ENCODE data around the gene GPR153. TPM values are rescaled to one million over a fixed set of nuclear protein-coding genes. Genes with fewer than 3 reads are reported as not detected.

GPR153 gene
- total and polyA plus RNA-seq, 2 donors (not counting 1 experiment from before 2014, with no cell fraction given) = 0.04 to 0.20 TPM

GRCh38 chr1:6224718-6225117 lies 36.2 kb downstream of the GPR153 start:
- peaks cover 4% of the 10 kb centered on the region for H3K79me2 ChIP-seq (ENCODE audit: control insufficient read depth, insufficient read depth, low read length)
- Mint-ChIP-seq H3K27me3 (no peaks in the 10 kb centered on the region), H3K4me1 (no peaks in the 10 kb centered on the region), H3K9me3 (ENCODE audit: insufficient read depth) (no peaks in the 10 kb centered on the region), H3K27ac (no peak overlapping the region), H3K4me3 (no peak overlapping the region)
- H3K9me3 ChIP-seq (ENCODE audit: control extremely low read depth in 1 of 3, control insufficient read depth in 2 of 3, insufficient read depth in 1 of 3, low read length in 2 of 3) = no peaks in the 10 kb centered on the region
- H2AFZ ChIP-seq (ENCODE audit: insufficient read depth, low read depth, low read length, poor library complexity, severe bottlenecking) = no peak overlapping the region
- ChIA-PET POLR2A (no interaction called here), CTCF (no interaction called here)
- intact Hi-C loops (cut with micrococcal nuclease) = no loop called here
- peaks cover 17% of the 10 kb centered on the region for H4K20me1 ChIP-seq (ENCODE audit: control insufficient read depth, insufficient read depth, low read length, poor library complexity, severe bottlenecking)
- H3K36me3 ChIP-seq (replicated peaks in 1 of 2; ENCODE audit: control extremely low read depth in 1 of 2, control insufficient read depth in 1 of 2, extremely low read depth in 1 of 2, insufficient read depth in 2 of 2, low read length in 1 of 2) = peaks cover 9 to 46% of the 10 kb centered on the region in 2 experiments
- DNase-seq (no peak), ATAC-seq (ENCODE audit: low read depth) (no peak)
- no peak overlapping the region for H3K4me3 ChIP-seq (ENCODE audit: control extremely low read depth in 1 of 5, extremely low read depth in 1 of 5, insufficient read depth in 1 of 5, low read depth in 2 of 5, low read length in 4 of 5)
- no peak overlapping the region for H3K9ac ChIP-seq (ENCODE audit: low read length)
- TF ChIP-seq EZH2 (IDR thresholded peaks at IDR 0.05; ENCODE audit: borderline replicate concordance, insufficient read depth, low read depth, low read length, poor library complexity, severe bottlenecking) = no peak
- TF ChIP-seq, protein P1, sequence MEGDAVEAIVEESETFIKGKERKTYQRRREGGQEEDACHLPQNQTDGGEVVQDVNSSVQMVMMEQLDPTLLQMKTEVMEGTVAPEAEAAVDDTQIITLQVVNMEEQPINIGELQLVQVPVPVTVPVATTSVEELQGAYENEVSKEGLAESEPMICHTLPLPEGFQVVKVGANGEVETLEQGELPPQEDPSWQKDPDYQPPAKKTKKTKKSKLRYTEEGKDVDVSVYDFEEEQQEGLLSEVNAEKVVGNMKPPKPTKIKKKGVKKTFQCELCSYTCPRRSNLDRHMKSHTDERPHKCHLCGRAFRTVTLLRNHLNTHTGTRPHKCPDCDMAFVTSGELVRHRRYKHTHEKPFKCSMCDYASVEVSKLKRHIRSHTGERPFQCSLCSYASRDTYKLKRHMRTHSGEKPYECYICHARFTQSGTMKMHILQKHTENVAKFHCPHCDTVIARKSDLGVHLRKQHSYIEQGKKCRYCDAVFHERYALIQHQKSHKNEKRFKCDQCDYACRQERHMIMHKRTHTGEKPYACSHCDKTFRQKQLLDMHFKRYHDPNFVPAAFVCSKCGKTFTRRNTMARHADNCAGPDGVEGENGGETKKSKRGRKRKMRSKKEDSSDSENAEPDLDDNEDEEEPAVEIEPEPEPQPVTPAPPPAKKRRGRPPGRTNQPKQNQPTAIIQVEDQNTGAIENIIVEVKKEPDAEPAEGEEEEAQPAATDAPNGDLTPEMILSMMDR (IDR thresholded peaks at IDR 0.05) = no peak
- WGBS (ENCODE audit: insufficient coverage) = 95% methylated on average over 15 of the region's 15 CpGs
- no peaks in the 10 kb centered on the region for H3K27me3 ChIP-seq (replicated peaks in 1 of 4; ENCODE audit: control extremely low read depth in 1 of 4, control insufficient read depth in 3 of 4, insufficient read depth in 4 of 4, low read length in 3 of 4)
- H3K27ac ChIP-seq (ENCODE audit: low read length in 2 of 2) = no peak overlapping the region
- no peak overlapping the region for H3K4me2 ChIP-seq (replicated peaks; ENCODE audit: low read depth, low read length, poor library complexity, severe bottlenecking)
- H3K4me1 ChIP-seq (ENCODE audit: control insufficient read depth in 2 of 2, insufficient read depth in 2 of 2, low read length in 2 of 2) = no peaks in the 10 kb centered on the region

GRCh38 chr1:6223617-6224016 lies 37.3 kb downstream of the GPR153 start:
- ATAC-seq (ENCODE audit: low read depth) (no peak), DNase-seq (no peak)
- Histone ChIP-seq H4K20me1 (ENCODE audit: control insufficient read depth, insufficient read depth, low read length, poor library complexity, severe bottlenecking) (peaks cover 17% of the 10 kb centered on the region), H3K9me3 (ENCODE audit: control extremely low read depth in 1 of 3, control insufficient read depth in 2 of 3, insufficient read depth in 1 of 3, low read length in 2 of 3) (no peaks in the 10 kb centered on the region), H3K27ac (ENCODE audit: low read length in 2 of 2) (no peak overlapping the region), H3K36me3 (replicated peaks in 1 of 2; ENCODE audit: control extremely low read depth in 1 of 2, control insufficient read depth in 1 of 2, extremely low read depth in 1 of 2, insufficient read depth in 2 of 2, low read length in 1 of 2) (peaks cover 9 to 38% of the 10 kb centered on the region in 2 experiments), H3K4me3 (ENCODE audit: control extremely low read depth in 1 of 5, extremely low read depth in 1 of 5, insufficient read depth in 1 of 5, low read depth in 2 of 5, low read length in 4 of 5) (no peak overlapping the region), H3K27me3 (replicated peaks in 1 of 4; ENCODE audit: control extremely low read depth in 1 of 4, control insufficient read depth in 3 of 4, insufficient read depth in 4 of 4, low read length in 3 of 4) (no peaks in the 10 kb centered on the region), H2AFZ (ENCODE audit: insufficient read depth, low read depth, low read length, poor library complexity, severe bottlenecking) (no peak overlapping the region), H3K4me1 (ENCODE audit: control insufficient read depth in 2 of 2, insufficient read depth in 2 of 2, low read length in 2 of 2) (no peaks in the 10 kb centered on the region), H3K9ac (ENCODE audit: low read length) (no peak overlapping the region), H3K4me2 (replicated peaks; ENCODE audit: low read depth, low read length, poor library complexity, severe bottlenecking) (no peak overlapping the region), H3K79me2 (ENCODE audit: control insufficient read depth, insufficient read depth, low read length) (peaks cover 4% of the 10 kb centered on the region)
- 99% methylated on average over 8 of the region's 13 CpGs for WGBS (ENCODE audit: insufficient coverage)
- TF ChIP-seq, protein P1 (IDR thresholded peaks at IDR 0.05) = no peak
- TF ChIP-seq EZH2 (IDR thresholded peaks at IDR 0.05; ENCODE audit: borderline replicate concordance, insufficient read depth, low read depth, low read length, poor library complexity, severe bottlenecking) = no peak
- Mint-ChIP-seq H3K4me1 (no peaks in the 10 kb centered on the region), H3K9me3 (ENCODE audit: insufficient read depth) (no peaks in the 10 kb centered on the region), H3K27ac (no peak overlapping the region), H3K27me3 (no peaks in the 10 kb centered on the region), H3K4me3 (no peak overlapping the region)
- CTCF ChIA-PET = no interaction called here
- POLR2A ChIA-PET = no interaction called here
- intact Hi-C loops (cut with micrococcal nuclease) = no loop called here
